Hematopoietic multipotent progenitor cell treated with erythropoietin and hydrocortisone succinate and interleukin-3 and kit ligand, for 15 days (in vitro differentiated cells): ENCODE data around the gene GART.

Source experiments
- DNase-seq: peaks from one replicate; pipeline ENCODE4 v3.0.0-alpha.2; 2015; ENCODE audit warnings: low spot score

Gene GART

DNA sequence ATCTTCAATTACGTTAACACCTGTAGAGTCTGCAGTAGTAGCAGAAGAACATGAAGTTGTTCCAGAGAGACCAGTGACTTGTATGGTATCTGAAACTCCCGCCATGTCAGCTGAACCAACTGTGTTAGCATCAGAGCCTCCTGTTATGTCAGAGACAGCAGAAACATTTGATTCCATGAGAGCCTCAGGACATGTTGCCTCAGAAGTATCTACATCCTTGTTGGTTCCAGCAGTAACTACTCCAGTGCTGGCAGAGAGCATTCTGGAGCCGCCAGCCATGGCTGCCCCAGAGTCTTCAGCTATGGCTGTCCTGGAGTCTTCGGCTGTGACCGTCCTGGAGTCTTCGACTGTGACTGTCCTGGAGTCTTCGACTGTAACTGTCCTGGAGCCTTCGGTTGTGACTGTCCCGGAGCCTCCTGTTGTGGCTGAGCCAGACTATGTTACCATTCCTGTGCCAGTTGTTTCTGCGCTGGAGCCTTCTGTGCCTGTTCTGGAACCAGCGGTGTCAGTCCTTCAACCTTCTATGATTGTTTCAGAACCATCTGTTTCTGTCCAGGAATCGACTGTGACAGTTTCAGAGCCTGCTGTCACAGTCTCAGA is 11.2 kb upstream of the GART start:
- no peak for DNase-seq

DNA sequence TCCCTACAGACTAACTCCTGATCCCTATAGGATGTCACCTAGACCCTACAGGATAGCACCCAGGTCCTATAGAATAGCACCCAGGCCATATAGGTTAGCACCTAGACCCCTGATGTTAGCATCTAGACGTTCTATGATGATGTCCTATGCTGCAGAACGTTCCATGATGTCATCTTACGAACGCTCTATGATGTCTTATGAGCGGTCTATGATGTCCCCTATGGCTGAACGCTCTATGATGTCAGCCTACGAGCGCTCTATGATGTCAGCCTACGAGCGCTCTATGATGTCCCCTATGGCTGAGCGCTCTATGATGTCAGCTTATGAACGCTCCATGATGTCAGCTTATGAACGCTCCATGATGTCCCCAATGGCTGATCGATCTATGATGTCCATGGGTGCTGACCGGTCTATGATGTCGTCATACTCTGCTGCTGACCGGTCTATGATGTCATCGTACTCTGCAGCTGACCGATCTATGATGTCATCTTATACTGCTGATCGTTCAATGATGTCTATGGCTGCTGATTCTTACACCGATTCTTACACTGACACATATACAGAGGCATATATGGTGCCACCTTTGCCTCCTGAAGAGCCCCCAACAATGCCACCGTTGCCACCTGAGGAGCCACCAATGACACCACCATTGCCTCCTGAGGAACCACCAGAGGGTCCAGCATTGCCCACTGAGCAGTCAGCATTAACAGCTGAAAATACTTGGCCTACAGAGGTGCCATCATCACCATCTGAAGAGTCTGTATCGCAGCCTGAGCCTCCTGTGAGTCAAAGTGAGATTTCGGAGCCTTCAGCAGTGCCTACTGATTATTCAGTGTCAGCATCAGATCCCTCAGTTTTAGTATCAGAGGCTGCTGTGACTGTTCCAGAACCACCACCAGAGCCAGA is 10.4 kb upstream of the GART start:
- no peak for DNase-seq

GRCh38 chr21:33551664-33552063 is 9.7 kb upstream of the GART start:
- DNase-seq = no peak

DNA sequence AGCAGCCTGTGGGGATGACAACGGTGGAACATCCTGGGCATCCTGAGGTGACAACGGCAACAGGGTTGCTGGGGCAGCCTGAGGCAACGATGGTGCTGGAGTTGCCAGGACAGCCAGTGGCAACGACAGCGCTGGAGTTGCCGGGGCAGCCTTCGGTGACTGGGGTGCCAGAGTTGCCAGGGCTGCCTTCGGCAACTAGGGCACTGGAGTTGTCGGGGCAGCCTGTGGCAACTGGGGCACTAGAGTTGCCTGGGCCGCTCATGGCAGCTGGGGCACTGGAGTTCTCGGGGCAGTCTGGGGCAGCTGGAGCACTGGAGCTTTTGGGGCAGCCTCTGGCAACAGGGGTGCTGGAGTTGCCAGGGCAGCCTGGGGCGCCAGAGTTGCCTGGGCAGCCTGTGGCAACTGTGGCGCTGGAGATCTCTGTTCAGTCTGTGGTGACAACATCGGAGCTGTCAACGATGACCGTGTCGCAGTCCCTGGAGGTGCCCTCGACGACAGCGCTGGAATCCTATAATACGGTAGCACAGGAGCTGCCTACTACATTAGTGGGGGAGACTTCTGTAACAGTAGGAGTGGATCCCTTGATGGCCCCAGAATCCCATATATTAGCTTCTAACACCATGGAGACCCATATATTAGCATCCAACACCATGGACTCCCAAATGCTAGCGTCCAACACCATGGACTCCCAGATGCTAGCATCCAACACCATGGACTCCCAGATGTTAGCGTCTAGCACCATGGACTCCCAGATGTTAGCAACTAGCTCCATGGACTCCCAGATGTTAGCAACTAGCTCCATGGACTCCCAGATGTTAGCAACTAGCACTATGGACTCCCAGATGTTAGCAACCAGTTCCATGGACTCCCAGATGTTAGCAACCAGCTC is 9.1 kb upstream of the GART start:
- no peak for DNase-seq

- DNase-seq = no peak
These were observed 8.2 kb upstream of the GART start for GRCh38 chr21:33549848-33550771.

DNA sequence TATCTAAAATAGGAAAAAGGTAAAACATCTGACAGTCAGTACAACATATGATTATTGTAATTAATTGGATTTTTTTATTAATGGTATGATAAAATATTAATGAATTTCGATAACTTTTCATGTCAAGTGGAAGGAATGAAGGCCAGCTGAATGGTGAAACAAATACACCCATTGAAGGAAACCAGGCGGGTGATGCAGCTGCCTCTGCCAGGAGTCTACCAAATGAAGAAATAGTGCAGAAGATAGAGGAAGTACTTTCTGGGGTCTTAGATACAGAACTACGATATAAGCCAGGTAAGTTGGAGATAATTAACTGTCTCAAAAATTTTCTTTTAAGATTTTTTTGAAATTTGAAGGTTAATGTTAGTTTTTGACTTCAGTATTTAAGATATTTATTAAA is 4.2 kb upstream of the GART start:
- no peak for DNase-seq

DNA sequence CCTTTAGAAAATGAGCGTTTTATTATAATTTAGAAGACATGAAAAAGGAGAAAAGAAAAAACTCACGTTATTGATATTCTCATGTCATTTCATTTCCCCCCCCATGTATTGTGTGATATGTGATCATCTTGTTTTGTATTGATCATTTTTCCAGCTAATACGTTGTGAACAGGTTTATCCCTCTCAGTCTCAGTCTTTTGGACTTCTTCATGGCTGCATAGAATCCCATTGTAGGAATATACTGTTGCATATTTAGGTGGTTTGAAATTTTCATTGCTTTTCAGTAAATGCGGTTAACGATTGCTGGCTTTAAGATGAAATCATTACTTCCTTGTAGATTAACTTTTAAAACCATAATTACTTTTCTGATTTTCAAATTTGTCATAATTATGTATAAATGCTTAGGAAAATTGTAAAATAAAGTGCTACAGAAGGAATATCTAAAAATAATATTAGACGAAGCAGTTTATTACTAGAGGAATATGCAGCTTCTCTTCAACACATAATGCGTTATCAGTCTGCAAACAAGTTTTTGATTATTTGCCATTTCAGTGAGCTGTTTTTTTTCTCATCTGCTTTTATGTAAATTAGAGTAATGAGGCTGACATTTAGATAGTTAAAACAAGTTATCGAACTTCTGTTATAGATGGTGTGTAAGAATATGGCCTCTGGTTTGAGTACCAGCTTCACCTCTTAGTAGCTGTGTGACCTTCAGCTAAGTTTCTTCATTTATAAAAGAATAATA is 2.7 kb upstream of the GART start:
- peak; percentile 56 for DNase-seq

GRCh38 chr21:33543505-33544129 is 1.7 kb upstream of the GART start:
- DNase-seq = no peak

DNA sequence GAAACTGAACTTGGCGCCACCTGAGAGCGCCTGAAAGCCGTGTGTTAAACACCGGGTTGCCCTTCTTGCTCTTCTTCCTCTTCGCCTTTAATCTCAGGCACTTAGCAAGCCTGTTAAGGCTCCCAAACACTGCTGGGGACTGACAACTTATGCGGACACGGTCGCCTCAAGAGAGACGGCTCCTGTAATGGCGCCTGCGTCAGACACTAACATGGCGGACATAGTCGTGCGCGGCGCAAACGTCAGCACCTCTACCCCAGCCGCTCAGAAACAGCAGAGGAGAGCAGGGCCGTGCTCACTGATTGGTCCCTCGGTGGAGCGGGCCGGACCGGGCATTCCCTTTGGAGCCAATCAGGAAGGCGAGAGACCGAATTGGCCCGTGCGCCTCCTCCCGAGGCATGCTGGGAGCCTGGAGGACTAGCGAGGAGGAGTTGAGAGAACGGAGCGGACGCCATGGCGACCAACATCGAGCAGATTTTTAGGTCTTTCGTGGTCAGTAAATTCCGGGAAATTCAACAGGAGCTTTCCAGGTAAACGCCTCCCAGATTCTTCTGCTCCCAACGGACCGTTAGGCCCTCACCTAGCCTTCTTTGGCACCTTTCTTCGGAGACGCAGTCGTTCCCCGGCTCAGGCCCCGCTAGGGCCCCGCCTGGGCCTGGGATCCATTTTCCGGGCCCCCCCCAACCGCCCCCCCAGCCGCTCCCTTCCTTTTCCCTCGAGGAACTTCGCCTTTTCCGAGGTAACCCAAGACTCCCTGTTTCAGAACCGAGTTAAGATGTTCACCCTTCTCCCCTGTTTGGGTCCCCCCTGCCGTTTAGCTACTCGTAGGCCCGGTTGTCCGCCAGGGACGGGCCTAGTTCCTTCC is 955 bp upstream of the GART start, which contains the start of gene SON:
SON (plus strand) TSS at position 399 of the 865 bp plus-strand sequence; CDS start at position 454, 55 bp downstream.
- peak; percentile 98 for DNase-seq

DNA sequence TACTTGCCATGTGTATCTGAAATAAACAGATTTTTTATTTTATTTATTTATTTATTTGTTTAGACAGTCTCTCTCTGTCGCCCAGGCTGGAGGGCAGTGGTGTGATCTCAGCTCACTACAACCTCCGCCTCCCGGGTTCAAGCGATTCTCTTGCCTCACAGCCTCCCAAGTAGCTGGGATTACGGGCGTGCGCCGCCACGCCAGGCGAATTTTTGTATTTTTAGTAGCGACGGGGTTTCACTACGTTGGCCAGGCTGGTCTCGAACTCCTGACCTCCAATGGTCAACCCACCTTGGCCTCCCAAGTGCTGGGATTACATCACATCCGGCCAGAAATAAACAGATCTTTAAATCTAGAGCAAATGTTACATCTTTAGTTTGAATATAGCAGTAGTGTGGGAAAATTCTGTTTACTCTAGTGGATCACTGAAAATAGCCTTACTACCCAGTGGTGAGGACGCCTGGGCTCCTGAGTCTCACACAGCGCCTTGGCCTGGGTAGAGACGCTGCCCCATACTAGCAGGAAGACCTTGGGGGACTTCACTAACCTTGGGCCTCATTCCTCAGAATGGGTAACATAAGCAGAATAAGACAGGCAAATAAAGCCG is 709 bp downstream of the GART start:
- peak; percentile 31 for DNase-seq

GRCh38 chr21:33540711-33541104 is 1.2 kb downstream of the GART start:
- no peak for DNase-seq

DNA sequence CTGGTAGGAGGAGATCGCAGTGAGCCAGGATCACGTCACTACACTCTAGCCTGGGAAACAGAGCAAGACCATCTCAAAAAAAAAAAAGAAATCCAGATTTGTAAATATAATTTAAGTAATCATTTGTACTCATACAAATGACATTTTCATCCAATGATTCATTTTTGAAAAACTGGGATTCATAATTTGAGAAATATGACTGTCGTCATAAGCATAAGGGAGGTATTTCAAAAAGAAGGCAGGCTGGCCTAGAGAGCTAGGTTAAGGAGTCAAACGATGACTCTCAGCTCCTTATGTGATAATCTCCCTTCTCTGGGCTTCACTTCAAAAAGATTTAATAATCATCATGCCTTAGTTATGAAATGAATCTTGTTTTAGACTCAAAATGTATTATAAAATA is 2.3 kb downstream of the GART start:
- no peak for DNase-seq

GRCh38 chr21:33537212-33537611 is 4.7 kb downstream of the GART start:
- no peak for DNase-seq

DNA sequence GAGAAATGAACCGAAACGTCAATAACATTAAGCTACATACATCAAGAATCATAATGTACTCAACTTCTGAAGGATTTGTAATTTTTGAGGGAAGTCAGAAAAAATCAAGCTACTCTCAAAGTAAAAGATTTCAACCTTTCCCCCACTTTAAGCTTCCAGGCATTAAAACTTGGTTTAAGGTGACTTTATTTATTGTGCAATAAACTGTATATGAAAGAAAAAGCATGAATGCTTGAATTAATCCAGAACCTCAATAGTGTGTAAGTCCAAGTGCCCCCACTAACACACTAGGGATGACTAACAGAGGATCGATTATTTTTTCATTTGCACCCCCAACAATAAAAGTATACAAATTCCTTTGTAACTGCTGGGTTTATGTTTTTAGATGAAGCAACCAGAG is 10.9 kb downstream of the GART start:
- DNase-seq = no peak

DNA sequence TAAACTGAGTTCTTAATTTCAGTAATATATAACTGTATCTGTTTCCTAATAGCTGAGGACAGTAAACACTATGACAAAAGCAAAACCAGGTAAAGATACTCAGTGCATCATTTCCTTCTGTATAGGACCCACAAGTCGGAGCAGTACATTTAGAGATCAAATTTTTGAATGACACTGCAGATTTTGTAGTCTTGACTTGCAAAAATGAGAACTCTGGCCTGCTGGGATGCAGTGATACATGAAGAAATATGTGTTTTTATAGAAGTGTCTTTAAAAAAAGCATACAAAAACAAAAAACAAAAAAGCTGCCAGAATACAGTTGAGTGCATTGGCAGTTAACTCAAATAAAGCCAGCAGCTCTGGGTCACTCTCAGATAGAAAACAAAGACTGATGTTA is 19.0 kb downstream of the GART start:
- peak; percentile 49 for DNase-seq

DNA sequence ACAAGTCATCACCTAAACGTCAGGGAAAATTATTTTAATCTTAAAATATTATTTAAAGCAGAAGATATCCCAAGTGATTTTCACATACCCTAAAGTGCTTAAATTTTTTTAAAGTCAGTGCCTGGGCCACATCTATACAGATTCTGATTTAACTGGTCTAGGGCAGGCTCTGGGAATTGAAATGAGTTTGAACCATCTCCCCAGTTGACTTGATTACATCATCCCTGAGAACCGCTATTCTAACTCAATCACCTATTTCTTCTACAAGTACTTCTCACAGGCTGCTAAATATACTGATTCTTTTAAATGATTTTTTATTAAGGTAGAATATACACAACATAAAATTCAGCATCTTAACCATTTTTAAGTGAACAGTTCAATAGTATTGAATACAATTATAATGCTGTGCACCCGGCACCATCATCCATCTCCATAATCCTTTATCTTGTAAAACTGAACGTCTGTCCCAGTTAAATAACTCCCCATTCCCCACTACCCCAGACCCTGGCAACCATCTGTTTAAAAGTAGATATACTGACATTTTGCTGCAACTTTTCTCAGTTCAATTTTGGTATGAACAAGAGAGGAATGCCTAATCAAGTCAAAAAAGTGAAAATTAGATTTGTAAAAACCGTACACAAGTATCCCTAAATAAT is 19.5 kb downstream of the GART start:
- DNase-seq = no peak

DNA sequence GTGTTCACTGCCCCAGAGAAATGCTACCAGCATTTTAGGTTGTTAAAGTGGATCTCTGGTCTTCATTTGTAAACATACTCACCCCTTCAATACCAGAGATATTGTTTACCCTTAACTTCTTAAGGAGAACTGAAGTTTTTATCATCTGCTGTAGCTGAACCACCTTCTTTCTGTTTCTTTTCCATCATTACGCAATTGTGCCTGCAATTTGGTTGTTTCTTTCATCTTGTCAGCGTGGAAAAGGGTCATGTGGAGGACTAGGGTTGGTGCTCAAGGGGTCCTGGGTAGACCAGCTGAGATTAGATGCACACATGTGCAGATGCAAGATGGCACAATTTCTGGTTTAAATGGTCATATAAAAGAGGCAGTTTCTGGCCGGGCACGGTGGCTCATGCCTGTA is 23.0 kb downstream of the GART start:
- DNase-seq = no peak

GRCh38 chr21:33514229-33514628 is 27.7 kb downstream of the GART start:
- no peak for DNase-seq
